ENCODE data around the gene ZNF41.

DNA sequence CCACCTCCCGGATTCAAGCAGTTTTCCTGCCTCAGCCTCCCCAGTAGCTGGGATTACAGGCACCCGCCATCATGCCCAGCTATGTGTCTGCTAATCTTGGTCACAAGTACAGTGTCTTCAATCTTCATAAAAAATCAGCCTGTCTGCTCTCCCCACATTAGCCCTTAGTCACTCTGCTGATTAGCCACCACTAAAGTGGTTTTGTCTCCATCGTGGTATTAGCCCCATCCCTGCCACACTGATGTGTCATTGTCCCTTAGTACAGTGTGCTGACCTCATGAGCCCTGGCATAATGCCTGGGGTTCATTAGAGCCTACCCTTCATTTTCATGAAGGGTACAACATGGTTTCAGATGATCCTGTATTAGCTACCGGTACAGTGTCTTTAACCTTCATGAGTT lies 62.8 kb downstream of the ZNF41 start:
- TF ChIP-seq TAF1 (IDR thresholded peaks at IDR 0.05; ENCODE audit: borderline replicate concordance, insufficient read depth, low read length) (no peak), POLR2AphosphoS5 (IDR thresholded peaks at IDR 0.05; ENCODE audit: low read depth, low read length) (no peak), SIN3A (IDR thresholded peaks at IDR 0.05; ENCODE audit: borderline replicate concordance, insufficient read depth, low read length) (no peak), FOXP2 (optimal IDR thresholded peaks at IDR 0.05; ENCODE audit: borderline replicate concordance, extremely low read depth, extremely low read length, insufficient read depth) (no peak)
- TF ChIP-seq, protein P1, sequence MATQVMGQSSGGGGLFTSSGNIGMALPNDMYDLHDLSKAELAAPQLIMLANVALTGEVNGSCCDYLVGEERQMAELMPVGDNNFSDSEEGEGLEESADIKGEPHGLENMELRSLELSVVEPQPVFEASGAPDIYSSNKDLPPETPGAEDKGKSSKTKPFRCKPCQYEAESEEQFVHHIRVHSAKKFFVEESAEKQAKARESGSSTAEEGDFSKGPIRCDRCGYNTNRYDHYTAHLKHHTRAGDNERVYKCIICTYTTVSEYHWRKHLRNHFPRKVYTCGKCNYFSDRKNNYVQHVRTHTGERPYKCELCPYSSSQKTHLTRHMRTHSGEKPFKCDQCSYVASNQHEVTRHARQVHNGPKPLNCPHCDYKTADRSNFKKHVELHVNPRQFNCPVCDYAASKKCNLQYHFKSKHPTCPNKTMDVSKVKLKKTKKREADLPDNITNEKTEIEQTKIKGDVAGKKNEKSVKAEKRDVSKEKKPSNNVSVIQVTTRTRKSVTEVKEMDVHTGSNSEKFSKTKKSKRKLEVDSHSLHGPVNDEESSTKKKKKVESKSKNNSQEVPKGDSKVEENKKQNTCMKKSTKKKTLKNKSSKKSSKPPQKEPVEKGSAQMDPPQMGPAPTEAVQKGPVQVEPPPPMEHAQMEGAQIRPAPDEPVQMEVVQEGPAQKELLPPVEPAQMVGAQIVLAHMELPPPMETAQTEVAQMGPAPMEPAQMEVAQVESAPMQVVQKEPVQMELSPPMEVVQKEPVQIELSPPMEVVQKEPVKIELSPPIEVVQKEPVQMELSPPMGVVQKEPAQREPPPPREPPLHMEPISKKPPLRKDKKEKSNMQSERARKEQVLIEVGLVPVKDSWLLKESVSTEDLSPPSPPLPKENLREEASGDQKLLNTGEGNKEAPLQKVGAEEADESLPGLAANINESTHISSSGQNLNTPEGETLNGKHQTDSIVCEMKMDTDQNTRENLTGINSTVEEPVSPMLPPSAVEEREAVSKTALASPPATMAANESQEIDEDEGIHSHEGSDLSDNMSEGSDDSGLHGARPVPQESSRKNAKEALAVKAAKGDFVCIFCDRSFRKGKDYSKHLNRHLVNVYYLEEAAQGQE (IDR thresholded peaks at IDR 0.05; ENCODE audit: insufficient read depth in 1 of 2, low read depth in 2 of 2, low read length in 2 of 2): no peak
